Measurements from ENCODE around the gene GARNL3. TPM values are rescaled to one million over a fixed set of nuclear protein-coding genes. Genes with fewer than 3 reads are reported as not detected.

GARNL3 gene
- total RNA-seq, 1 donor: 5.8 TPM

GRCh38 chr9:127403507-127404192 is 139.1 kb downstream of the GARNL3 start:
- Histone ChIP-seq H2AFZ (ENCODE audit: low read length) (no peak overlapping the region), H3K27ac (ENCODE audit: low read depth, low read length) (no peak overlapping the region), H3K4me1 (ENCODE audit: insufficient read depth, low read length) (no peaks in the 10 kb centered on the region), H3K4me3 (ENCODE audit: insufficient read depth, low read length) (no peak overlapping the region), H4K20me1 (ENCODE audit: insufficient read depth, low read length) (peaks cover 6% of the 10 kb centered on the region), H3K9me3 (ENCODE audit: low read depth, low read length) (no peaks in the 10 kb centered on the region), H3K36me3 (ENCODE audit: insufficient read depth, low read length) (no peaks in the 10 kb centered on the region), H3K27me3 (ENCODE audit: insufficient read depth, low read length) (no peaks in the 10 kb centered on the region), H3K79me2 (ENCODE audit: insufficient read depth, low read length) (no peaks in the 10 kb centered on the region), H3K4me2 (ENCODE audit: insufficient read depth, low read length) (no peak overlapping the region)
- no peak for DNase-seq (ENCODE audit: insufficient read length, low spot score, missing footprints)
- no peak for TF ChIP-seq CTCF (IDR thresholded peaks at IDR 0.05; ENCODE audit: extremely low read depth, low read depth, low read length)

- peaks cover 3% of the 10 kb centered on the region for H4K20me1 ChIP-seq (ENCODE audit: insufficient read depth, low read length)
- TF ChIP-seq CTCF (IDR thresholded peaks at IDR 0.05; ENCODE audit: extremely low read depth, low read depth, low read length): no peak
- H3K27ac ChIP-seq (ENCODE audit: low read depth, low read length): no peak overlapping the region
- no peaks in the 10 kb centered on the region for H3K9me3 ChIP-seq (ENCODE audit: low read depth, low read length)
- no peak overlapping the region for H3K4me3 ChIP-seq (ENCODE audit: insufficient read depth, low read length)
- DNase-seq (ENCODE audit: insufficient read length, low spot score, missing footprints): no peak
- no peaks in the 10 kb centered on the region for H3K79me2 ChIP-seq (ENCODE audit: insufficient read depth, low read length)
- H3K36me3 ChIP-seq (ENCODE audit: insufficient read depth, low read length): no peaks in the 10 kb centered on the region
- H2AFZ ChIP-seq (ENCODE audit: low read length): no peak overlapping the region
- H3K27me3 ChIP-seq (ENCODE audit: insufficient read depth, low read length): no peaks in the 10 kb centered on the region
- H3K4me1 ChIP-seq (ENCODE audit: insufficient read depth, low read length): no peaks in the 10 kb centered on the region
- no peak overlapping the region for H3K4me2 ChIP-seq (ENCODE audit: insufficient read depth, low read length)
These were observed 140.1 kb downstream of the GARNL3 start for GRCh38 chr9:127404631-127405030.

GRCh38 chr9:127405344-127406125 is 141.0 kb downstream of the GARNL3 start:
- Histone ChIP-seq H3K4me1 (ENCODE audit: insufficient read depth, low read length) (no peaks in the 10 kb centered on the region), H2AFZ (ENCODE audit: low read length) (no peak overlapping the region), H3K4me2 (ENCODE audit: insufficient read depth, low read length) (no peak overlapping the region), H3K36me3 (ENCODE audit: insufficient read depth, low read length) (no peaks in the 10 kb centered on the region), H3K9me3 (ENCODE audit: low read depth, low read length) (no peaks in the 10 kb centered on the region), H3K27me3 (ENCODE audit: insufficient read depth, low read length) (no peaks in the 10 kb centered on the region), H4K20me1 (ENCODE audit: insufficient read depth, low read length) (peaks cover 3% of the 10 kb centered on the region), H3K27ac (ENCODE audit: low read depth, low read length) (no peak overlapping the region), H3K79me2 (ENCODE audit: insufficient read depth, low read length) (no peaks in the 10 kb centered on the region), H3K4me3 (ENCODE audit: insufficient read depth, low read length) (no peak overlapping the region)
- TF ChIP-seq CTCF (IDR thresholded peaks at IDR 0.05; ENCODE audit: extremely low read depth, low read depth, low read length): no peak
- no peak for DNase-seq (ENCODE audit: insufficient read length, low spot score, missing footprints)

GRCh38 chr9:127406799-127407491 is 142.4 kb downstream of the GARNL3 start:
- H4K20me1 ChIP-seq (ENCODE audit: insufficient read depth, low read length): no peaks in the 10 kb centered on the region
- no peak for TF ChIP-seq CTCF (IDR thresholded peaks at IDR 0.05; ENCODE audit: extremely low read depth, low read depth, low read length)
- H2AFZ ChIP-seq (ENCODE audit: low read length): no peak overlapping the region
- no peaks in the 10 kb centered on the region for H3K27me3 ChIP-seq (ENCODE audit: insufficient read depth, low read length)
- no peak for DNase-seq (ENCODE audit: insufficient read length, low spot score, missing footprints)
- H3K79me2 ChIP-seq (ENCODE audit: insufficient read depth, low read length): no peaks in the 10 kb centered on the region
- H3K36me3 ChIP-seq (ENCODE audit: insufficient read depth, low read length): no peaks in the 10 kb centered on the region
- H3K4me3 ChIP-seq (ENCODE audit: insufficient read depth, low read length): no peak overlapping the region
- no peaks in the 10 kb centered on the region for H3K4me1 ChIP-seq (ENCODE audit: insufficient read depth, low read length)
- no peak overlapping the region for H3K27ac ChIP-seq (ENCODE audit: low read depth, low read length)
- H3K9me3 ChIP-seq (ENCODE audit: low read depth, low read length): no peaks in the 10 kb centered on the region
- no peak overlapping the region for H3K4me2 ChIP-seq (ENCODE audit: insufficient read depth, low read length)

Data from osteoblast (primary cell).